GM19455 (cell line): ENCODE measurements around the gene LCP1.
"Not testable (repeated sequence)": the region's sequence is repeated elsewhere in the genome, so short reads cannot be mapped to it uniquely, and the experiment has no call there.

Experiments used
- ATAC-seq: cut with Tn5 transposase; IDR thresholded peaks from one replicate; pipeline ENCODE4 v1.9.1; 2021; ENCODE audit not compliant: unreplicated experiment

LCP1 gene

GRCh38 chr13:46162741-46163140 lies 19.2 kb downstream of the LCP1 start:
- ATAC-seq = not testable (repeated sequence)

- no peak for ATAC-seq
Measured at GRCh38 chr13:46160471-46161066, 21.4 kb downstream of the LCP1 start.

- no peak for ATAC-seq
Measured at GRCh38 chr13:46160065-46160464, 21.9 kb downstream of the LCP1 start.

GRCh38 chr13:46158983-46159382 lies 23.0 kb downstream of the LCP1 start:
- ATAC-seq = no peak

DNA sequence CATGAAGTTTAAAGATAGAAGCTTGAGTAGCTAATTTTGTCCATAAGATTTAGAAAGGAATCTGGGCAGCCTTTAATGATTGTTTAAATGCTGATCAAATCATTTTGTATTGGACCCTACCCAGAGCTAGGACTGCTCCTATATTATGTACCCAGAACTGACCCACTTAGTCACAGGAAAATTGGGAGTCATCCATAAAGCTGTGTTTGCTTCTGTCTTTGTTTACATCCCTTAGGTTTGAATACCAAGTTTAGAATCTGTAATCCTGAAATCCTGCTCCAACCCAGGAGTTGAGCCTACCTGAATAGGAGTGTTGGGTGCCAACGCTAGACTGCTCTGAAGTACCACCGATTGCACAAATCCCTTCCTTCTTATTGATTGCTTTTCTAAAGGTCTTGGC lies 23.8 kb downstream of the LCP1 start:
- no peak for ATAC-seq

DNA sequence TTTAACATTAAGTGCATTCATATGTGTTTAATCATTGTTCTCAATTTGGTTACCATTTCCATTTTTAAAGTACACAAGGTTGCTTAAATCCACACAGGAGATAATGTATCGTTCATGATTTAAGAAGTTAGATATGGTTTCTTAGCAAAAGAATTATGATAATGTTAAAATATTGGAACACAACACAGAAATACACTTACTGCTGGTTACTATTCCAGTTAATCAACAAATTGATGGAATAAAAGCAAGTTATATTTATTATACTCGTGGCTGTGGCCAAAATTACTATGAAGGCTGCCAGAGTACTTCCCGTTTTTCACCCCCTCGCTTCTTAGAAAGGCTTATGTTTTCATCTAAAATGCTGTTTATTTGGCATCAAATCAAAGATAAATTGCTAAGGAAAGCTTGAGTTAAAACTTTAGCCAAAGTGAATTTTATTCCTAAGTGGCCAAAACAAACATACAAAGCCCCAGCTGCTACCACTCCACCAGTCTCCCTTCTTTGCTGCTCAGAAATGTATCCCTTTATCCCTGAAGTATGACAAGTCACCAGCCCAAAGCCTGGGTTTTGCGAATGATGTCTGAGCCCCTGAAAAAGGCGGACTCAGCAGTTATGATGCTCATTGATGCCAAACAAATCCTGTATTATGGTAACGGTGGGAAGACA lies 27.7 kb downstream of the LCP1 start:
- no peak for ATAC-seq

- ATAC-seq = no peak
Measured at GRCh38 chr13:46152627-46153328, 29.2 kb downstream of the LCP1 start.

DNA sequence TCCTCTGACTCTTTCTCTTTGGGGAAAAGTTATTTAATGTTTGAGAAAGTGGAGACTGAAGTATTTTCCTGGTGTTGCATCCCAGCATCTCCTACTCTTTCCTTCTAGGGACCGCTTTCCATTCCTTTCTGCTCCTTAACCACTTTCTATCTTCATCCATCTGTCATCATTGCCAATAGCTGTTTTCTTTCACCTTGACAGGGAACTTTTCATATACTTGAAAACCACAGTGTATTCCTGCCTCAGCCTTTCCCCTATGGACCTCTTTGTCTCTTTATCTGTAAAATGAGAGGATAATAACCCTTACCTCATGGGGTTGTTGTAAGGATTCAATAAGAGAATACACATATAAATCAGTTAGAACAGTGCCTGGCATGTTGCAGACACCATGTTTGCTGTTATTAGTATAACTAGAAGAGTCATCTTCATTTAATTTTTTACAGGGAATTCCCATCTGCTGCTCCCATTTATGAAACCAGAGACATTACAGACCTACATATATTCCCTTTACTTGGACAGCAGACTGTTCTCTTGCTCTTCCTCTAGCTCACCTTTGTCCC lies 31.8 kb downstream of the LCP1 start:
- no peak for ATAC-seq

- ATAC-seq = no peak
Measured at GRCh38 chr13:46149272-46150133, 32.5 kb downstream of the LCP1 start.

DNA sequence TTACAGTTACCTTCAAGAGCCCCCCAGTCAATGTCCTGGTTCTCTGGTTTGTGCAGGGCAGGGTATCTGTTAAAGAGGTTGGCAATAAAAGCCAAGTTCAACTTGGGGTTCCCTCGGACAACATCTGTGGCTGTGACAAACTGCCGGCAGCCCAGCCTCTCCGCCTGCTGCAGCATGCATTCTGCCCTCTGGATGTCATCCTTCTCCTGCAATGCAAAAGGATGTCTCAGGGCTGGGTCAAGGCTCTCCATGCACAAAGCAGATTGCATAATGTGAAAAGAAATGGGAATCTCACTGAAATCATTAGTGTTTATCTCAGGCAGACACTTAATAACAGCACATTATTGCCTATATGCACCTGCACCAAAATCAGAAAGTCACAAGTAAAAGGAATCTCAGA lies 35.1 kb downstream of the LCP1 start:
- no peak for ATAC-seq

DNA sequence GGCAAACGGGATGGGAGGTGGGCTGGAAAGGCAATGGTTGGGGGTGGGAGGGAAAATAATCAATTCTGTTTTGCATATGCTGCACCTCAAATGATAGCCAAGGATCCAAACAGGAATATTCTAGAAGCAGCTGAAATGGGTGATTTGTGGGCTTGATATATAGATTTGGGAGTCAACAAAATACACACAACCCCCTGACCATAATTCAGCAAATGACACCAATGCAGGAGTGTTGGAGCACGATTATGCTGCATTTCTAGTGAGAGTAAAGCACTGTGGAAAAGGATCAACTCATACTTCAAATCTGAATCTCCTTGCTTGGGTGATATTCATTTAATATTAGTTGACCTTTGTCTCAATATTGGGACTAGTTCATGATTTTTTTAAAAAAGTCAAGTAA lies 36.0 kb downstream of the LCP1 start:
- ATAC-seq = no peak

GRCh38 chr13:46145135-46145534 lies 36.8 kb downstream of the LCP1 start:
- no peak for ATAC-seq

DNA sequence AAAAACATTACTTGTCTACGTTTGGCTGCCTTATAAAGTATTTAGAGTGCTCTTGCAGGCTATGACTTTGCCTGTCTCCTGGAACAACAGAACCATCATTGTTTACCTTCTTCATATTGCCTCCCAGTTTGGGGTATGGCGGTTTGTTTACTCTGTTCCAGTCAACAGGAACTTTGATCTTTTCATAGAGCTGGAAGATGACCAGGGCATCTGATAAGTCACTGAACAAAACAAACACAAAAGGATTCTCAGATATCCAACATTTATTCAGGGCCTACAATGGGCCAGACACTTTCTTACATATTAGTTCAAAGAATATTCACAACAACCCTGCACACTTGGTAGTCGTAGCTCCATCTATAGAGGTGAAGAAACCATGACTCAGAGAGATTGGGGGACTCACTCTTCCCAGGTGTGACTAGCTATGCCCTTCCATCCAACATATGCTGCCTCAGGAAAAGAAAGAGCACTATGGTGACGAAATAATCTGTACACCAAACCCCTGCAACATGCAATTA lies 38.7 kb downstream of the LCP1 start:
- ATAC-seq = no peak

DNA sequence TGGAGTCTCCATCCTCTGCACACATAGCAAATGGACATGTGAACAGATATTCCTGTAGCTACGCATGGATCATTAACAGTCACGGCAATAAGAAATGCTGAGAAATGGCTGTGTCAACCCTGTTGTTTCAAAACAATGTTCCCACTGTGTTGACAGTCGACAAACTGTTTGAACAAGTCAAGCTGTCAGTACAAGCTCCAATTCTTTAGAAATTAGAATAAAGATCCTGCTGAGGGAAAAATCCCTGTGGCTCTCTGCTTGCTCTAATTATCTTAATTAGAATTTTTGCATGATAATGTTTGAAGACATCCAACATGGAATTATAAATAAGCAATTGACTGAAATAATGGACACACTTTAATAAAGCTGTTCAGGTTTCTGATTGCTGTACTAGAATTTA lies 39.2 kb downstream of the LCP1 start:
- no peak for ATAC-seq

- no peak for ATAC-seq
Measured at GRCh38 chr13:46140044-46140443, 41.9 kb downstream of the LCP1 start.

GRCh38 chr13:46137627-46138317 lies 44.2 kb downstream of the LCP1 start:
- no peak for ATAC-seq

- no peak for ATAC-seq
Measured at GRCh38 chr13:46136688-46137087, 45.3 kb downstream of the LCP1 start.

DNA sequence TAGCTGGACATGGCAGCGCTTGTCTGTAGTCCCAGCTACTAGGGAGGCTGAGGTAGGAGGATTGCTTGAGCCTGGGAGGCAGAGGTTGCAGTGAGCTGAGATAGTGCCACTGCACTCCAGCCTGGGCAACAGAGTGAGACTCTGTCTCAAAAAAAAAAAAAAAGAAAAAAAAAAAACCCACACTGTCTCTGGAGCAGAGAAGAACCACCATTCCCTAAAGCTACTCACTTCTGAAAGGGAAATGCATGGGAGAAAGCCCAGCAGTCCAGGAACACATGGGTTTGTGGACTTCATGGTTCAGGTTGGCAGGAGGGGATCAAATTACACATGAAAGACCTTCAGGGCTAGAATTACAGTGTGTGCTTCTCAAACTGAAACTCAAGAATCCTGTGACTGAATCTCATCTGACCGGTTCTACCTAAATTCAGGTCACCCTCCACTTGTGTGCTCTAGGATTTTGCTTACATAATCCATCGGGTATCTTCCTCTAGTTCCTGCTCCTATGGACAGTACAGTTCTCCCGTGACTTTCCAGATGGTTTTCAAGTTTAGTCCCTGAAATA lies 46.9 kb downstream of the LCP1 start:
- no peak for ATAC-seq

DNA sequence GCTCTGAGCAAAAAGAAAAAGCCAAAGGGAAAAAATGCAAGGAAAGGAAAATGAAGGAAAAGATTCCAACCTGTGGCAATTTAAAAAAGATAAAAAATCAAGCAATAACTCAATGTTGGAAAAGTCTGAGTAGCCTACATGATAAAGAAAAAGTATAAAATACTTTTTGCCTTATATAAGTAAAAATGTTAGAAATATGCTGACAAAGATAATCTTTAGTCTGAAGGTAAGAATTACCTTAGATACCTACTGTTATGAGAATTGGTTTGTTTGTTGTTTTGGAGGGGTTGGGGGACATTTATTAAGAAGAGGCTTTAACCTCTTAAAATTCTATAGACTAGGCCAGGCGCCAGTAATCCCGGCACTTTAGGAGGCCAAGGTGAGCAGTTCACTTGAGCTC lies 47.5 kb downstream of the LCP1 start:
- no peak for ATAC-seq

GRCh38 chr13:46132109-46132508 lies 49.9 kb downstream of the LCP1 start:
- no peak for ATAC-seq
